Memory B cell (primary cell): ENCODE data around the gene TFDP2.
A peak's percentile ranks its signal among the peaks of the same experiment; 100 is the strongest.

ENCODE experiments used
- ATAC-seq: fragments of 150-1000 bp; cut with Tn5 transposase; 2 replicates; pipeline ENCODE4 v1.10.0; 2021; ENCODE audit warnings: low read depth, mild to moderate bottlenecking, moderate library complexity
- DNase-seq, 2 donors: peaks; one replicate each; pipeline ENCODE4 v3.0.0; 2022; ENCODE audit warnings: low spot score in 2 of 2
- H3K27ac Mint-ChIP-seq: one replicate; pipeline ENCODE4 v1.8.0; 2022; ENCODE audit warnings: mild to moderate bottlenecking, moderate library complexity, mixed read lengths
- H3K27me3 Mint-ChIP-seq: one replicate; pipeline ENCODE4 v1.8.0; 2022; ENCODE audit warnings: mixed read lengths
- H3K36me3 Mint-ChIP-seq: one replicate; pipeline ENCODE4 v1.8.0; 2022; ENCODE audit warnings: mild to moderate bottlenecking, mixed read lengths
- H3K4me1 Mint-ChIP-seq: one replicate; pipeline ENCODE4 v1.8.0; 2022; ENCODE audit warnings: mixed read lengths
- H3K4me3 Mint-ChIP-seq: one replicate; pipeline ENCODE4 v1.8.0; 2022; ENCODE audit warnings: mild to moderate bottlenecking, moderate library complexity, mixed read lengths
- H3K9me3 Mint-ChIP-seq: one replicate; pipeline ENCODE4 v1.8.0; 2022; ENCODE audit warnings: mixed read lengths

The TFDP2 gene

GRCh38 chr3:142148792-142149672, at the start of gene TFDP2:
Gene TFDP2 (minus strand): TSS chr3:142149544. CDS start chr3:142101749, 47,795 bp downstream.
- Mint-ChIP-seq H3K27me3 (no peaks in the 10 kb centered on the region), H3K9me3 (no peaks in the 10 kb centered on the region), H3K36me3 (no peaks in the 10 kb centered on the region), H3K27ac (peak within 1 kb of the TSS; percentile 72), H3K4me1 (peaks cover 14% of the 10 kb centered on the region), H3K4me3 (peak within 1 kb of the TSS; percentile 94)
- DNase-seq (peak; percentile 64 to 73), ATAC-seq (peak; percentile 98)

- H3K36me3 Mint-ChIP-seq = peaks cover 17% of the 10 kb centered on the region
- ATAC-seq (no peak), DNase-seq (no peak)
- H3K4me1 Mint-ChIP-seq = no peaks in the 10 kb centered on the region
- H3K27ac Mint-ChIP-seq = no peak overlapping the region
- H3K27me3 Mint-ChIP-seq = no peaks in the 10 kb centered on the region
- no peak overlapping the region for H3K4me3 Mint-ChIP-seq
- H3K9me3 Mint-ChIP-seq = no peaks in the 10 kb centered on the region
Observed at GRCh38 chr3:142188846-142189245, 39.5 kb upstream of the TFDP2 start.

GRCh38 chr3:142180761-142181362, 31.5 kb upstream of the TFDP2 start:
- DNase-seq = no peak

GRCh38 chr3:142175478-142175877, 26.1 kb upstream of the TFDP2 start:
- no peaks in the 10 kb centered on the region for H3K4me1 Mint-ChIP-seq
- H3K9me3 Mint-ChIP-seq = no peaks in the 10 kb centered on the region
- H3K4me3 Mint-ChIP-seq = no peak overlapping the region
- H3K27me3 Mint-ChIP-seq = no peaks in the 10 kb centered on the region
- ATAC-seq (no peak), DNase-seq (no peak)
- H3K27ac Mint-ChIP-seq = no peak overlapping the region
- H3K36me3 Mint-ChIP-seq = peaks cover 8% of the 10 kb centered on the region

More at GRCh38 chr3:142180761-142181362, 31.5 kb upstream of the TFDP2 start:
- H3K27me3 Mint-ChIP-seq = no peaks in the 10 kb centered on the region
- no peak overlapping the region for H3K4me3 Mint-ChIP-seq
- H3K9me3 Mint-ChIP-seq = no peaks in the 10 kb centered on the region
- H3K27ac Mint-ChIP-seq = no peak overlapping the region
- H3K4me1 Mint-ChIP-seq = no peaks in the 10 kb centered on the region
- ATAC-seq = no peak
- peaks cover 9% of the 10 kb centered on the region for H3K36me3 Mint-ChIP-seq

- no peak overlapping the region for H3K27ac Mint-ChIP-seq
- ATAC-seq = no peak
- H3K4me1 Mint-ChIP-seq = no peaks in the 10 kb centered on the region
- no peaks in the 10 kb centered on the region for H3K9me3 Mint-ChIP-seq
- H3K36me3 Mint-ChIP-seq = peaks cover 13% of the 10 kb centered on the region
- H3K27me3 Mint-ChIP-seq = no peaks in the 10 kb centered on the region
- no peak overlapping the region for H3K4me3 Mint-ChIP-seq
- no peak for DNase-seq
Observed at GRCh38 chr3:142174559-142174958, 25.2 kb upstream of the TFDP2 start.

GRCh38 chr3:142168514-142168913, 19.2 kb upstream of the TFDP2 start:
- no peaks in the 10 kb centered on the region for H3K9me3 Mint-ChIP-seq
- no peaks in the 10 kb centered on the region for H3K4me1 Mint-ChIP-seq
- H3K36me3 Mint-ChIP-seq = peaks cover 22% of the 10 kb centered on the region
- H3K27me3 Mint-ChIP-seq = no peaks in the 10 kb centered on the region
- ATAC-seq (no peak), DNase-seq (no peak)
- H3K4me3 Mint-ChIP-seq = no peak overlapping the region
- H3K27ac Mint-ChIP-seq = no peak overlapping the region

GRCh38 chr3:142165194-142165593, 15.8 kb upstream of the TFDP2 start:
- DNase-seq = no peak
- H3K4me3 Mint-ChIP-seq = no peak overlapping the region
- no peak overlapping the region for H3K27ac Mint-ChIP-seq
- H3K36me3 Mint-ChIP-seq = peaks cover 20% of the 10 kb centered on the region
- ATAC-seq = no peak
- H3K9me3 Mint-ChIP-seq = no peaks in the 10 kb centered on the region
- H3K27me3 Mint-ChIP-seq = no peaks in the 10 kb centered on the region
- H3K4me1 Mint-ChIP-seq = no peaks in the 10 kb centered on the region

- no peaks in the 10 kb centered on the region for H3K27me3 Mint-ChIP-seq
- H3K4me3 Mint-ChIP-seq = no peak overlapping the region
- DNase-seq = no peak
- H3K36me3 Mint-ChIP-seq = no peaks in the 10 kb centered on the region
- ATAC-seq = no peak
- no peak overlapping the region for H3K27ac Mint-ChIP-seq
- no peaks in the 10 kb centered on the region for H3K4me1 Mint-ChIP-seq
- H3K9me3 Mint-ChIP-seq = no peaks in the 10 kb centered on the region
Observed at GRCh38 chr3:142159083-142159740, 9.9 kb upstream of the TFDP2 start.

- no peak for DNase-seq
- Mint-ChIP-seq H3K4me1 (no peaks in the 10 kb centered on the region), H3K4me3 (no peak overlapping the region), H3K27ac (no peak overlapping the region), H3K27me3 (no peaks in the 10 kb centered on the region), H3K36me3 (no peaks in the 10 kb centered on the region), H3K9me3 (no peaks in the 10 kb centered on the region)
- ATAC-seq = no peak
Observed at GRCh38 chr3:142154186-142154585, 4.8 kb upstream of the TFDP2 start.

- Mint-ChIP-seq H3K9me3 (no peaks in the 10 kb centered on the region), H3K27ac (no peak overlapping the region), H3K4me3 (no peak overlapping the region), H3K4me1 (peaks cover 12% of the 10 kb centered on the region), H3K36me3 (no peaks in the 10 kb centered on the region), H3K27me3 (no peaks in the 10 kb centered on the region)
- DNase-seq (no peak), ATAC-seq (no peak)
Observed at GRCh38 chr3:142152384-142152783, 3.0 kb upstream of the TFDP2 start.

- ATAC-seq (no peak), DNase-seq (no peak)
- Mint-ChIP-seq H3K4me3 (no peak overlapping the region), H3K9me3 (no peaks in the 10 kb centered on the region), H3K36me3 (no peaks in the 10 kb centered on the region), H3K27ac (no peak overlapping the region), H3K4me1 (peaks cover 14% of the 10 kb centered on the region), H3K27me3 (no peaks in the 10 kb centered on the region)
Observed at GRCh38 chr3:142151828-142152227, 2.5 kb upstream of the TFDP2 start.

- Mint-ChIP-seq H3K4me3 (no peak overlapping the region), H3K27ac (no peak overlapping the region)
Observed at GRCh38 chr3:142151240-142151639, 1.9 kb upstream of the TFDP2 start.

GRCh38 chr3:142150271-142150670, 927 bp upstream of the TFDP2 start:
- H3K4me1 Mint-ChIP-seq = peaks cover 14% of the 10 kb centered on the region
- ATAC-seq = no peak

More at GRCh38 chr3:142151240-142151639, 1.9 kb upstream of the TFDP2 start:
- ATAC-seq (no peak), DNase-seq (no peak)
- no peaks in the 10 kb centered on the region for H3K27me3 Mint-ChIP-seq
- peaks cover 14% of the 10 kb centered on the region for H3K4me1 Mint-ChIP-seq
- no peaks in the 10 kb centered on the region for H3K36me3 Mint-ChIP-seq
- no peaks in the 10 kb centered on the region for H3K9me3 Mint-ChIP-seq

GRCh38 chr3:142149673-142149992, 289 bp upstream of the TFDP2 start:
- DNase-seq (no peak), ATAC-seq (no peak)
- no peaks in the 10 kb centered on the region for H3K9me3 Mint-ChIP-seq
- peak overlapping the region; percentile 72 for H3K27ac Mint-ChIP-seq
- H3K4me3 Mint-ChIP-seq = peak overlapping the region; percentile 94
- H3K27me3 Mint-ChIP-seq = no peaks in the 10 kb centered on the region
- H3K36me3 Mint-ChIP-seq = no peaks in the 10 kb centered on the region
- peaks cover 14% of the 10 kb centered on the region for H3K4me1 Mint-ChIP-seq

More at GRCh38 chr3:142150271-142150670, 927 bp upstream of the TFDP2 start:
- peak overlapping the region; percentile 94 for H3K4me3 Mint-ChIP-seq
- DNase-seq = no peak
- no peaks in the 10 kb centered on the region for H3K27me3 Mint-ChIP-seq
- H3K27ac Mint-ChIP-seq = no peak overlapping the region
- no peaks in the 10 kb centered on the region for H3K36me3 Mint-ChIP-seq
- H3K9me3 Mint-ChIP-seq = no peaks in the 10 kb centered on the region
